ENCODE measurements around the gene SKP1.

DNA sequence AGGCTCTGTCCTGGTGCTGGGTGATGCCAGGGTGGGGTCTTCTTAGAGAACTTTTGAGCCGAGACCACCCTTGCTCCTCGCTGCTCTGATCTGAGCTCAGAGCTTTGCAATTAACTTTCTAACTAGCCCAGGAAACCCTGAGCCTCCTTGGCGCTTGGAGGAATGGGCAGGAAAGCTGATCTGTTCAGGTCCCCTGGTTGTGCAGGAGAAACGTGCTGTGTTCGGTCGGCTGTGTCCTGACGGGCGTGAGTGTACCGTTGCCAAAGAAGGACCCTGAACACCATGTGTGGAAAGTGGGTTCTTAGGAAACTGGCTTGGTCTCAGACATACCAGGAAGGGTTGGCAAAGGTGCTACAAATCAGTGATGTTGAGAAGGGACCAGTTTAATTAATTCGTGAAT is 60.5 kb downstream of the SKP1 start:
- TF ChIP-seq, protein P1, sequence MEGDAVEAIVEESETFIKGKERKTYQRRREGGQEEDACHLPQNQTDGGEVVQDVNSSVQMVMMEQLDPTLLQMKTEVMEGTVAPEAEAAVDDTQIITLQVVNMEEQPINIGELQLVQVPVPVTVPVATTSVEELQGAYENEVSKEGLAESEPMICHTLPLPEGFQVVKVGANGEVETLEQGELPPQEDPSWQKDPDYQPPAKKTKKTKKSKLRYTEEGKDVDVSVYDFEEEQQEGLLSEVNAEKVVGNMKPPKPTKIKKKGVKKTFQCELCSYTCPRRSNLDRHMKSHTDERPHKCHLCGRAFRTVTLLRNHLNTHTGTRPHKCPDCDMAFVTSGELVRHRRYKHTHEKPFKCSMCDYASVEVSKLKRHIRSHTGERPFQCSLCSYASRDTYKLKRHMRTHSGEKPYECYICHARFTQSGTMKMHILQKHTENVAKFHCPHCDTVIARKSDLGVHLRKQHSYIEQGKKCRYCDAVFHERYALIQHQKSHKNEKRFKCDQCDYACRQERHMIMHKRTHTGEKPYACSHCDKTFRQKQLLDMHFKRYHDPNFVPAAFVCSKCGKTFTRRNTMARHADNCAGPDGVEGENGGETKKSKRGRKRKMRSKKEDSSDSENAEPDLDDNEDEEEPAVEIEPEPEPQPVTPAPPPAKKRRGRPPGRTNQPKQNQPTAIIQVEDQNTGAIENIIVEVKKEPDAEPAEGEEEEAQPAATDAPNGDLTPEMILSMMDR (conservative IDR thresholded peaks at IDR 0.05; ENCODE audit: low read depth, low read length): no peak
- TF ChIP-seq EZH2phosphoT487 (IDR thresholded peaks at IDR 0.05; ENCODE audit: borderline replicate concordance, low read length): no peak

All from PC-3 (cell line).